Measurements from ENCODE around the gene CUEDC1. TPM values are rescaled to one million over a fixed set of nuclear protein-coding genes. Genes with fewer than 3 reads are reported as not detected.

The CUEDC1 gene
- total and polyA plus RNA-seq, 2 of the 13 experiments (the other 11 are each of a cell fraction or from before 2014, with no cell fraction given) = 7.4 to 12.9 TPM

DNA sequence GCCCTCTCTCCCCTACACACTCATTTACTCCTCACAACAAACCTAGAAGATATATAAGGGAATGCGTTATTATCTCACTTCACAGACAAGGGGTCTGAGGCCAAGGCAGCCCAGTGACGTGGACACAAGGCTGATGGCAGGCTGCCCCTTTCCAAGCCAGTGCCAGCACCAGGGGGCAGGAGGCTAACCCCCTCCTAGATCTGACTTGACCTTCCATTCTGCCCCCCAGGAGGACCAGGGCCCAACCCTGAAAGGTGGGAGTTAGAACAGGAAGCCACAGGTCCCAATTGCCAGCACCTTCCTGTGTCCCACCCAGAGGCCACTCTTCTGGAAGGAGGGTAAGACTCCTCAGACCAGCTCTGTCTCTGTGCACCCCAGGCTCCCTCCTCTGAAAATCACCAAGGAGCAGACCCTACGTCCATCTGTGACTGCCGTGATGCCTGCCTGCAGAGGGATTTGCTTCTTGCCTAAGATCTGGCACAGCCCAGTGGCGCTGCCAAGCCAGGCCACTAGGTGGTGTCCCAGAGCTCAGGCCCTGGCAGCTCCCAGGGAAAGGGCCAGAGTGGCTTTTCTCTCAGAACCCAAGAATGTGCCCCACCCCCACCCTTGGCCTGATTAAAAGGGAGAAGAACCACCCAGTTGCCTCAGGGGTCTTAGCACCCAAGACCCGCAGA is 62.9 kb downstream of the CUEDC1 start (continued):
- peak; percentile 44; the same call in 1 of the 2 replicates for TF ChIP-seq ZSCAN21 (CRISPR knock-in tag; IDR thresholded peaks at IDR 0.05; ENCODE audit: borderline replicate concordance)
- peak; percentile 13; the same call in 1 of the 2 replicates for TF ChIP-seq SP5 (CRISPR knock-in tag; IDR thresholded peaks at IDR 0.05; ENCODE audit: borderline replicate concordance, low read depth)
- TF ChIP-seq, protein P1, sequence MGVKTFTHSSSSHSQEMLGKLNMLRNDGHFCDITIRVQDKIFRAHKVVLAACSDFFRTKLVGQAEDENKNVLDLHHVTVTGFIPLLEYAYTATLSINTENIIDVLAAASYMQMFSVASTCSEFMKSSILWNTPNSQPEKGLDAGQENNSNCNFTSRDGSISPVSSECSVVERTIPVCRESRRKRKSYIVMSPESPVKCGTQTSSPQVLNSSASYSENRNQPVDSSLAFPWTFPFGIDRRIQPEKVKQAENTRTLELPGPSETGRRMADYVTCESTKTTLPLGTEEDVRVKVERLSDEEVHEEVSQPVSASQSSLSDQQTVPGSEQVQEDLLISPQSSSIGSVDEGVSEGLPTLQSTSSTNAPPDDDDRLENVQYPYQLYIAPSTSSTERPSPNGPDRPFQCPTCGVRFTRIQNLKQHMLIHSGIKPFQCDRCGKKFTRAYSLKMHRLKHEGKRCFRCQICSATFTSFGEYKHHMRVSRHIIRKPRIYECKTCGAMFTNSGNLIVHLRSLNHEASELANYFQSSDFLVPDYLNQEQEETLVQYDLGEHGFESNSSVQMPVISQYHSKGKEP (CRISPR knock-in tag; IDR thresholded peaks at IDR 0.05) = 0 out of 2 replicates have a peak, but pooled peaks have one; percentile 51
- TF ChIP-seq ZNF230 (CRISPR knock-in tag; IDR thresholded peaks at IDR 0.05) = peak; percentile 62; the same call in 1 of the 2 replicates
- peak; percentile 69 for TF ChIP-seq ATF7-NPFF (CRISPR knock-in tag; IDR thresholded peaks at IDR 0.05; ENCODE audit: low read depth)
- TF ChIP-seq ZFX (CRISPR knock-in tag; IDR thresholded peaks at IDR 0.05; ENCODE audit: low read depth) = peak; percentile 65
- no peak for TF ChIP-seq ARID5B (CRISPR knock-in tag; IDR thresholded peaks at IDR 0.05)
- TF ChIP-seq, protein P2, sequence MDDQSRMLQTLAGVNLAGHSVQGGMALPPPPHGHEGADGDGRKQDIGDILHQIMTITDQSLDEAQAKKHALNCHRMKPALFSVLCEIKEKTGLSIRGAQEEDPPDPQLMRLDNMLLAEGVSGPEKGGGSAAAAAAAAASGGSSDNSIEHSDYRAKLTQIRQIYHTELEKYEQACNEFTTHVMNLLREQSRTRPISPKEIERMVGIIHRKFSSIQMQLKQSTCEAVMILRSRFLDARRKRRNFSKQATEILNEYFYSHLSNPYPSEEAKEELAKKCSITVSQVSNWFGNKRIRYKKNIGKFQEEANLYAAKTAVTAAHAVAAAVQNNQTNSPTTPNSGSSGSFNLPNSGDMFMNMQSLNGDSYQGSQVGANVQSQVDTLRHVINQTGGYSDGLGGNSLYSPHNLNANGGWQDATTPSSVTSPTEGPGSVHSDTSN (CRISPR knock-in tag; IDR thresholded peaks at IDR 0.05; ENCODE audit: borderline replicate concordance) = no peak
- TF ChIP-seq, protein P3, sequence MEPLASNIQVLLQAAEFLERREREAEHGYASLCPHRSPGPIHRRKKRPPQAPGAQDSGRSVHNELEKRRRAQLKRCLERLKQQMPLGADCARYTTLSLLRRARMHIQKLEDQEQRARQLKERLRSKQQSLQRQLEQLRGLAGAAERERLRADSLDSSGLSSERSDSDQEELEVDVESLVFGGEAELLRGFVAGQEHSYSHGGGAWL (CRISPR knock-in tag; IDR thresholded peaks at IDR 0.05) = 0 out of 2 replicates have a peak, but pooled peaks have one; percentile 23
- TF ChIP-seq ZNF430 (CRISPR knock-in tag; IDR thresholded peaks at IDR 0.05) = peak; percentile 83
- peak; percentile 82; the same call in 1 of the 2 replicates for TF ChIP-seq KLF11 (CRISPR knock-in tag; IDR thresholded peaks at IDR 0.05)
- TF ChIP-seq SNAPC4 (CRISPR knock-in tag; IDR thresholded peaks at IDR 0.05) = 0 out of 2 replicates have a peak, but pooled peaks have one; percentile 78
- TF ChIP-seq, protein P4, sequence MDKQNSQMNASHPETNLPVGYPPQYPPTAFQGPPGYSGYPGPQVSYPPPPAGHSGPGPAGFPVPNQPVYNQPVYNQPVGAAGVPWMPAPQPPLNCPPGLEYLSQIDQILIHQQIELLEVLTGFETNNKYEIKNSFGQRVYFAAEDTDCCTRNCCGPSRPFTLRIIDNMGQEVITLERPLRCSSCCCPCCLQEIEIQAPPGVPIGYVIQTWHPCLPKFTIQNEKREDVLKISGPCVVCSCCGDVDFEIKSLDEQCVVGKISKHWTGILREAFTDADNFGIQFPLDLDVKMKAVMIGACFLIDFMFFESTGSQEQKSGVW (CRISPR knock-in tag; IDR thresholded peaks at IDR 0.05; ENCODE audit: borderline replicate concordance) = no peak
- no peak for TF ChIP-seq NR2F6 (IDR thresholded peaks at IDR 0.05)
- TF ChIP-seq NR2F6 (CRISPR knock-in tag; IDR thresholded peaks at IDR 0.05) = peak; percentile 49; the same call in 1 of the 2 replicates

Data from HepG2 (cell line).